Sigmoid colon (tissue), 7 donors: Measurements from ENCODE around the gene FOXN3. TPM values are rescaled to one million over a fixed set of nuclear protein-coding genes. Genes with fewer than 3 reads are reported as not detected.

ENCODE experiments used
- DNase-seq: peaks from one replicate; pipeline ENCODE4 v3.0.0-alpha.2; 2019
- H3K27ac ChIP-seq, 4 donors: fragments of 200-600 bp; sonication (generic); one replicate each; pipeline ENCODE4 v1.5.1; 2016 to 2019; ENCODE audit warnings: mild to moderate bottlenecking in 1 of 4
- H3K27me3 ChIP-seq, 3 donors: fragments of 200-600 bp; sonication (generic); one replicate each; pipeline ENCODE4 v1.5.1; 2019; ENCODE audit warnings: mild to moderate bottlenecking in 1 of 3
- H3K36me3 ChIP-seq, 4 donors: fragments of 200-600 bp; sonication (generic); one replicate each; pipeline ENCODE4 v1.5.1; 2016 to 2019
- H3K4me1 ChIP-seq, 4 donors: fragments of 200-600 bp; sonication (generic); one replicate each; pipeline ENCODE4 v1.5.1; 2017 to 2019
- H3K4me3 ChIP-seq, 4 donors: fragments of 200-600 bp; sonication (generic); one replicate each; pipeline ENCODE4 v1.5.1; 2017 to 2019; ENCODE audit warnings: mild to moderate bottlenecking in 2 of 4, moderate library complexity in 1 of 4
- H3K9me3 ChIP-seq, 4 donors: fragments of 200-600 bp in 3 of 4; sonication (generic) in 3 of 4; one replicate each; pipeline versions ENCODE4 v1.5.1 to v1.6.1; 2013 to 2019
- CTCF ChIP-seq, 4 experiments: fragments of 450-650 bp in 3 of 4; fragments of 200-600 bp in 1 of 4; IDR thresholded peaks; one replicate each; pipeline ENCODE4 v1.5.1; 2016 to 2019; ENCODE audit warnings: antibody characterized with exemption in 4 of 4, mild to moderate bottlenecking in 3 of 4, moderate library complexity in 2 of 4
- EP300 ChIP-seq, 4 donors: sonication (generic); formaldehyde crosslinking; IDR thresholded peaks; one replicate each; pipeline ENCODE4 v1.6.1; 2017; ENCODE audit warnings: antibody characterized with exemption in 4 of 4
- POLR2A ChIP-seq, 2 donors: fragments of 450-650 bp; IDR thresholded peaks; one replicate each; pipeline ENCODE4 v1.6.1; 2016; ENCODE audit warnings: antibody characterized with exemption in 2 of 2, mild to moderate bottlenecking in 2 of 2, moderate library complexity in 2 of 2
- POLR2AphosphoS5 ChIP-seq, 4 donors: sonication (generic); formaldehyde crosslinking; IDR thresholded peaks; one replicate each; pipeline ENCODE4 v1.6.1; 2017; ENCODE audit warnings: antibody characterized with exemption in 4 of 4
- WGBS, 2 donors: extraction: QIAGEN DNeasy Blood & Tissue Kit; methylation state at CpG; one replicate each; pipeline ENCODE4 v1.1.7; 2013; 5-methylcytosine and 5-hydroxymethylcytosine counted together
- intact Hi-C: fragments of 100-400 bp; cut with DNase I; formaldehyde crosslinking; loops from one replicate; pipeline ENCODE4 v1.15.1; 2023
- polyA plus RNA-seq, 3 donors: library from polyadenylated mRNA; stranded (reverse); fragments of 200-250 nt; gene quantifications; one replicate each; pipeline ENCODE4 v1.2.3, GENCODE V29; 2013
- total RNA-seq, 4 donors: library from RNA; depleted of rRNA; stranded (reverse); fragments of >200 nt; gene quantifications; one replicate each; pipeline ENCODE4 v1.1.0, GENCODE V29; 2016
- donor health status: healthy with polysubstance abuse.
- donor health status: Bipolar disorder and iron deficiency.
- donor health status: healthy.

Gene FOXN3
- total and polyA plus RNA-seq, 7 donors = 24.6 to 146 (median 104) TPM

GRCh38 chr14:89310211-89310610, 106.8 kb downstream of the FOXN3 start:
- no peak for DNase-seq
- TF ChIP-seq EP300 (IDR thresholded peaks at IDR 0.05) (no peak), POLR2A (IDR thresholded peaks at IDR 0.05) (no peak), CTCF (IDR thresholded peaks at IDR 0.05) (no peak), POLR2AphosphoS5 (IDR thresholded peaks at IDR 0.05) (no peak)
- Histone ChIP-seq H3K4me1 (peaks cover 0 to 35% (median 14%) of the 10 kb centered on the region in 4 donors), H3K36me3 (no peaks in the 10 kb centered on the region), H3K4me3 (no peak overlapping the region), H3K27ac (no peak overlapping the region), H3K27me3 (no peaks in the 10 kb centered on the region), H3K9me3 (no peaks in the 10 kb centered on the region)
- 95 to 96% methylated on average over 9 of the region's 9 CpGs for WGBS, 2 donors
- intact Hi-C loops = no loop called here

DNA sequence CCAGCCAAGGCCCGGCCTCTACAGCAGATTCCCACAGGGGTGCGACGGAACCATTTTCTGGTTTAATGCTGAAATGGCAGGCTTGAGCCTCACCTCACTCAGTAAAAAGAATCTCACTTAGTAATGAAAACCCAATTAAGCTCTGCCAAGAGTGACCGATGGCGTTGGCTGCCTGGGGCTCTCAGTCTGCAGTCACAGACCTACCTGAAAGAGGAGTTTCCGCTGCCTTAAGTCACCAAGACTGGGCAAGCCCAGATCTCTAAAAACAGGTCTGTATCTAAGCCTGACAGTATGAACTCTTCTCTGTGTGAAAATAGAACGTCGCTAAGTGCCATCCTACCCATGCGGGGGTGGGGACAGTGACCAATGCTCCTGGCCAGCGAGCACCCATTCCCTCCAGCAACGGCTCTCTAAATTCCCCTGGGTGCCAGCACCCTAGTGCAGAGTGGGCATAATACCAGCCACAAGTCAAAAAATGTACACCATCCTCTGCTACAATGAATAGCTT, 107.3 kb downstream of the FOXN3 start:
- intact Hi-C loops = loop anchor here (5.0 to 10.0 kb wide), 2 partner anchors 43 to 75 kb away; no protein-coding TSS in a partner anchor
- H3K4me3 ChIP-seq = no peak overlapping the region
- TF ChIP-seq POLR2A (IDR thresholded peaks at IDR 0.05) (no peak), CTCF (IDR thresholded peaks at IDR 0.05) (no peak), EP300 (IDR thresholded peaks at IDR 0.05) (no peak), POLR2AphosphoS5 (IDR thresholded peaks at IDR 0.05) (no peak)
- H3K4me1 ChIP-seq = peaks cover 0 to 40% (median 19%) of the 10 kb centered on the region in 4 donors
- H3K27me3 ChIP-seq = no peaks in the 10 kb centered on the region
- H3K27ac ChIP-seq = no peak overlapping the region
- no peak for DNase-seq
- H3K36me3 ChIP-seq = no peaks in the 10 kb centered on the region
- no peaks in the 10 kb centered on the region for H3K9me3 ChIP-seq
- 92 to 94% methylated on average over 11 of the region's 11 CpGs for WGBS, 2 donors

DNA sequence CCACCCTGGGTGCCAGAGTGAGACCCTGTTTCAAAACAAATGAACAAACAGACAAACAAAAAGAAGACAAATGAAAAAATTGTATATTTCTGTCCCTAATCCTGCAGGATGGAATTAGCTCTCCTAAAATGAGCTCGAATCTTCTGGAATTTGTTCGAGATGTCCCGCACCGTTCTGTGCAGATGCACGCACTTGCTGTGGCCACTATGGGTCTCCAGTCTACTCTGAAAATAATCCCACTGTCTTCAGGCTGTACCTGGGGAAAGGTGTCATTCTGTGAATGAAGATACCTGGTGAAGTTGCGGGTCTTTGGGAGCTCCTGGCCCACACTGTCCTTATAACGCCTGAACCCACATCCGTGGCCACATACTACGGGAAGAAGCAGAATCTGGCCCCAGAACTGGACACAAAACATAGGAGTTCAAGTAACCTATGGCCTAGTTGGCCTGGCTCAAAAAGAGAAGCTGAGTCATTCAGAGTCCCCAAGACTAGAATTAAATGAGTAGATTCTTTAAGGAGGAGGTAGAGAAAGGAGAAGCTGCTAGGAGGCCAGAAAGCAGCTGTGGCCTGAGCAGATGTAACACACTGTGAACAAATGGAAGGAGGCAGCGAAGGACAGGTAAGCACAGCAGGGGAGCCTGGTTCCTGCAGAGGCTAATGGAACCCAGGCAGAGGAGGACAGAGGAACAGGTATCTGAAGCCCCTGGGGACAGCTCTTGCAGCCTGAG, 108.6 kb downstream of the FOXN3 start:
- DNase-seq = no peak
- Histone ChIP-seq H3K27ac (no peak overlapping the region), H3K4me1 (peaks cover 0 to 52% (median 32%) of the 10 kb centered on the region in 4 donors), H3K36me3 (no peaks in the 10 kb centered on the region), H3K4me3 (no peak overlapping the region), H3K9me3 (no peaks in the 10 kb centered on the region), H3K27me3 (no peaks in the 10 kb centered on the region)
- intact Hi-C loops = loop anchor here (5.0 to 10.0 kb wide), 2 partner anchors 44 to 76 kb away; no protein-coding TSS in a partner anchor
- TF ChIP-seq EP300 (IDR thresholded peaks at IDR 0.05) (no peak), CTCF (IDR thresholded peaks at IDR 0.05) (no peak), POLR2AphosphoS5 (IDR thresholded peaks at IDR 0.05) (no peak), POLR2A (IDR thresholded peaks at IDR 0.05) (no peak)
- 83 to 89% methylated on average over 10 of the region's 10 CpGs for WGBS, 2 donors

DNA sequence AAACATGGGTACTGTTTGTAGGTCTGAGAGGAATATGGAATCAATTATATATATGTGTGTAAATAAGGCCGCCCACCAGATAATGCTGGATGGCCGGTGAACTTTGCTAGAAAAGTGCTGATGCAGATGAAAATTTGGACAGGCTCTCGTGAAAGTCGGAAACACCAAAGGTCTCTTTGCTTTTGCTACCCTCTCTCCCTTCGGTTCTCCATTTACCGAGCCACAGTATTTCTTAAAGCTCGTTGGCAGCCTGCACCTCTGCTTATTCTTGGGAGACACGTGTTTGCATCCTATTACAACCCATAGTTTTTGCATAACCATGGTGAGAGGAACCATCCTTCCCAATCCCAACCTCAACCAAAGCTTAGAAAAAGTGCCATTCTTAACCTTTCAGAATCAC, 109.6 kb downstream of the FOXN3 start:
- H3K27me3 ChIP-seq = no peaks in the 10 kb centered on the region
- H3K4me3 ChIP-seq = no peak overlapping the region
- peaks cover 0 to 62% (median 41%) of the 10 kb centered on the region in 4 donors for H3K4me1 ChIP-seq
- H3K36me3 ChIP-seq = no peaks in the 10 kb centered on the region
- H3K27ac ChIP-seq = no peak overlapping the region
- TF ChIP-seq POLR2A (IDR thresholded peaks at IDR 0.05) (no peak), POLR2AphosphoS5 (IDR thresholded peaks at IDR 0.05) (no peak), CTCF (IDR thresholded peaks at IDR 0.05) (no peak), EP300 (IDR thresholded peaks at IDR 0.05) (no peak)
- 92% methylated on average over 8 of the region's 8 CpGs for WGBS, 2 donors
- no peak for DNase-seq
- intact Hi-C loops = loop anchor here (5.0 to 10.0 kb wide), 2 partner anchors 45 to 77 kb away; no protein-coding TSS in a partner anchor
- no peaks in the 10 kb centered on the region for H3K9me3 ChIP-seq
